RWPE1 (cell line): ENCODE measurements around the gene NPEPL1.

Source experiments
- CTCF ChIA-PET: fragments of 350-600 bp; sonication (Branson Sonifier 250); formaldehyde crosslinking; extraction: SDS; loops from one replicate; lab custom pipeline; 2021; lab: Yijun Ruan, JAX
- POLR2A ChIA-PET: fragments of 400-600 bp; formaldehyde crosslinking; extraction: SDS; loops from one replicate; lab custom pipeline; 2020; ENCODE audit warnings: antibody characterized with exemption; ENCODE audit not compliant: low non-redundant PET; lab: Yijun Ruan, JAX
- DNase-seq: peaks from one replicate; pipeline ENCODE4 v3.0.0; 2012; ENCODE audit warnings: low spot score
- H3K27ac ChIP-seq: fragments of 450-650 bp; 2 replicates; pipeline ENCODE4 v1.5.1; 2017
- CTCF ChIP-seq: fragments of 450-650 bp; conservative IDR thresholded peaks from 2 replicates; pipeline ENCODE4 v1.5.1; 2017; ENCODE audit warnings: low read depth, mild to moderate bottlenecking

Gene NPEPL1

GRCh38 chr20:58700121-58700821, 7.7 kb downstream of the NPEPL1 start:
- DNase-seq = no peak
- POLR2A ChIA-PET = interaction anchor here (0.6 kb wide), 1 partner anchor 14 kb away, joined by 3 read pairs; no protein-coding TSS in a partner anchor
- H3K27ac ChIP-seq = no peak overlapping the region
- no peak for TF ChIP-seq CTCF
- CTCF ChIA-PET = no interaction called here

- no peak for TF ChIP-seq CTCF
- no peak for DNase-seq
- CTCF ChIA-PET = no interaction called here
- POLR2A ChIA-PET = no interaction called here
- H3K27ac ChIP-seq = no peak overlapping the region
Observed at GRCh38 chr20:58700823-58701222, 8.2 kb downstream of the NPEPL1 start.

- no peak for DNase-seq
- H3K27ac ChIP-seq = no peak overlapping the region
- CTCF ChIA-PET = interaction anchor here (0.5 kb wide), 1 partner anchor 1105 kb away, joined by 3 read pairs; no protein-coding TSS in a partner anchor
- POLR2A ChIA-PET = no interaction called here
- TF ChIP-seq CTCF = no peak
Observed at GRCh38 chr20:58701431-58702160, 9.0 kb downstream of the NPEPL1 start.

GRCh38 chr20:58702161-58702510, 9.5 kb downstream of the NPEPL1 start:
- ChIA-PET POLR2A (no interaction called here), CTCF (interaction anchor here (0.8 kb wide), 1 partner anchor 18 kb away, joined by 3 read pairs; no protein-coding TSS in a partner anchor)
- H3K27ac ChIP-seq = no peak overlapping the region
- no peak for TF ChIP-seq CTCF
- DNase-seq = no peak

GRCh38 chr20:58702859-58703648, 10.5 kb downstream of the NPEPL1 start:
- no peak; the same call in 1 of the 2 replicates for TF ChIP-seq CTCF
- H3K27ac ChIP-seq = no peak overlapping the region
- no peak for DNase-seq
- ChIA-PET CTCF (interaction anchor here (0.5 to 0.8 kb wide), 4 partner anchors 16 to 36 kb away, joined by 3 to 6 read pairs (median 4); no protein-coding TSS in a partner anchor), POLR2A (no interaction called here)
